AG10803 (cell line): ENCODE data around the gene POLR2J.

Source experiments
- DNase-seq: peaks from one replicate; pipeline ENCODE4 v3.0.0; 2010; ENCODE audit warnings: low read depth
- H3K4me3 ChIP-seq: 2 replicates; pipeline ENCODE4 v1.5.1; 2011; ENCODE audit warnings: mild to moderate bottlenecking, low read length, control low read depth
- TF ChIP-seq, protein P1 (sequence below): conservative IDR thresholded peaks from 2 replicates; pipeline ENCODE4 v1.5.1; 2011; ENCODE audit warnings: mild to moderate bottlenecking, low read length, control low read depth, inconsistent platforms

POLR2J gene

DNA sequence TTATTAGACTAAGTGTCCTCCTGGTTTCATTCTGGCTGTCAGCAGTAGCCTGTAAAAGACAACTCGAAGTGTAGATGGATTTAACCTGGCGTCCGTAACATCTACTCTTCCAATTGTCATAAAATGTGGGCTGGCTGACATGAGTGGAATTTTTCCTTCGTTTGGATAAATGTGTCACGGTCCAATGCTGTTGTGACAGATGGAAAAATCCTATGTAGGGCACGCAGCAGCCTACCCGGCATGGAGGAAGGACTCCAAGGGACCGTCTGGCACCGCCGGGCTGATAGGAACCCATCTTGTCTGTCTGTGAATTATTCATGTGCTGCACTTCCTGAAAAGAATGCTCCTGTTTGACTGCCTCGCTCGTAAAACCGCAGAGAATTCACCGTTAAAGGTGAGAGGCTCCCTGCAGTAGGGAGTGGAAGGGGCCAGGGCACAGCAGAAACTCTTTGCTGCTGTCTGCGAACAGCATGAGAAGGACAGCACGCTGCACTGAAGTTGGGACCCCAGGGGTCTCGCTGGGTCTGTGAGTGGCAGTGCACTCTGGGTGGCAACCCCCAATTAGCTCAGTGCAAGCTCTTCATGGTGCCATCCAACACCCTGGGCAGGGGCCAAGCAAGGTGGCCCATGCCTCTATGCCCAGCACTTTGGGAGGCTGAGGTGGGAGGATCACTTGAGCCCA is 47.0 kb downstream of the POLR2J start:
- DNase-seq, result peak; percentile 6
- TF ChIP-seq, protein P1, sequence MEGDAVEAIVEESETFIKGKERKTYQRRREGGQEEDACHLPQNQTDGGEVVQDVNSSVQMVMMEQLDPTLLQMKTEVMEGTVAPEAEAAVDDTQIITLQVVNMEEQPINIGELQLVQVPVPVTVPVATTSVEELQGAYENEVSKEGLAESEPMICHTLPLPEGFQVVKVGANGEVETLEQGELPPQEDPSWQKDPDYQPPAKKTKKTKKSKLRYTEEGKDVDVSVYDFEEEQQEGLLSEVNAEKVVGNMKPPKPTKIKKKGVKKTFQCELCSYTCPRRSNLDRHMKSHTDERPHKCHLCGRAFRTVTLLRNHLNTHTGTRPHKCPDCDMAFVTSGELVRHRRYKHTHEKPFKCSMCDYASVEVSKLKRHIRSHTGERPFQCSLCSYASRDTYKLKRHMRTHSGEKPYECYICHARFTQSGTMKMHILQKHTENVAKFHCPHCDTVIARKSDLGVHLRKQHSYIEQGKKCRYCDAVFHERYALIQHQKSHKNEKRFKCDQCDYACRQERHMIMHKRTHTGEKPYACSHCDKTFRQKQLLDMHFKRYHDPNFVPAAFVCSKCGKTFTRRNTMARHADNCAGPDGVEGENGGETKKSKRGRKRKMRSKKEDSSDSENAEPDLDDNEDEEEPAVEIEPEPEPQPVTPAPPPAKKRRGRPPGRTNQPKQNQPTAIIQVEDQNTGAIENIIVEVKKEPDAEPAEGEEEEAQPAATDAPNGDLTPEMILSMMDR, result no peak
- H3K4me3 ChIP-seq, result no peak overlapping the region

DNA sequence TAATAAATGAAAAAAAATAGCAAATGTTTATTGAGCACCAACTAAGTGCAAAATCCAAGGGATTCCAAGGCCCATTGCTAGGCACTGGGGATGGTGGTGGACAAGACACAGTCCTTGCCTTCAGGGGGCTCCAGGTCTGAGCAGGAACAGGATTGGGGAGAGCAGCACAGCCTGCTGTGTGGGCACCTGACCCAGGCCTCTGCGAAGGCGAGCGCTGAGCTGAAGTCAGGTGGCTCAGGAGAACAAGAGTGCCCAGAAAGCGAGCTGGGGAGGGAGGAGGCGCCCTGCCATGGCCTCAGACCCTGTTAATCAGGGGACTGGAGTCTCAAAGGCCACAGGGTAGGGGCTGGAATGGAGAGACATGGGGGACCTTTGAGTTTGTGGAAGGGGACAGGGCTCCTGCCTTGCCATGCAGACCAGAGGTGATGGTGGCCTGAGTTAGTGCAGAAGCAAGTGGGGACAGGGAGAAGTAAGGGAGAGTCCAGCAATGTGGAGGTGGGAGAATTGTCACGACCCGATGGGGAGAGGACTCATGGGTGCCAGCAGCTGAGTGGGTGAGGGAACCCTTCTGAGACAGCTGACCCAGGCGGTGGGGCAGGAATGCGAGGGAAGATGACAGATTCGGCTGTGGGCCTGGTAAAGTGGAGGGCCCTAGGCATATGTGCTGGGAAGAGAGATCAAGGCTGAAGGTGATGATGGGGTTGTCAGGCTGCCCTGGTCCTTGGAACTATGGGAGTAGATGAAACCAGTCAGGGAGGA is 49.4 kb downstream of the POLR2J start:
- no peak for DNase-seq
- no peak overlapping the region for H3K4me3 ChIP-seq
- TF ChIP-seq, protein P1, result no peak

DNA sequence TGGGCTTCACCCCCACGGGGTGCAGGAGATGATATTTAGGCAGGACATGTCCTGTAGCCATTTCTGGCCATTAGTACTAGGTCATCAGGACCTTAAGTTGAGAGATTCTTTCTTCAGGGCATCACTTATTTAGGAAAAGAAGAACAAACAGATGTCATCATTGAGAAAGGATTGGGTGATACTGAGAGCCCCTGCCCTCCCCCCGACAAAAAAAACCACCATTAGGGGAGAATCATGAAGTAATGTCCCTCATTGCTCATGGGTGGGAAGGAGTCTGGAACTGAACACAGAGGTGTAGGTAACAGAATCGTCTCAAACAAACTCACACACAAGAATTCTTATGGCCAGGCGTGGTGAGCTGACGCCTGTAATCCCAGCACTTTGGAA is 51.7 kb downstream of the POLR2J start:
- no peak overlapping the region for H3K4me3 ChIP-seq
- TF ChIP-seq, protein P1, result no peak
- DNase-seq, result no peak

DNA sequence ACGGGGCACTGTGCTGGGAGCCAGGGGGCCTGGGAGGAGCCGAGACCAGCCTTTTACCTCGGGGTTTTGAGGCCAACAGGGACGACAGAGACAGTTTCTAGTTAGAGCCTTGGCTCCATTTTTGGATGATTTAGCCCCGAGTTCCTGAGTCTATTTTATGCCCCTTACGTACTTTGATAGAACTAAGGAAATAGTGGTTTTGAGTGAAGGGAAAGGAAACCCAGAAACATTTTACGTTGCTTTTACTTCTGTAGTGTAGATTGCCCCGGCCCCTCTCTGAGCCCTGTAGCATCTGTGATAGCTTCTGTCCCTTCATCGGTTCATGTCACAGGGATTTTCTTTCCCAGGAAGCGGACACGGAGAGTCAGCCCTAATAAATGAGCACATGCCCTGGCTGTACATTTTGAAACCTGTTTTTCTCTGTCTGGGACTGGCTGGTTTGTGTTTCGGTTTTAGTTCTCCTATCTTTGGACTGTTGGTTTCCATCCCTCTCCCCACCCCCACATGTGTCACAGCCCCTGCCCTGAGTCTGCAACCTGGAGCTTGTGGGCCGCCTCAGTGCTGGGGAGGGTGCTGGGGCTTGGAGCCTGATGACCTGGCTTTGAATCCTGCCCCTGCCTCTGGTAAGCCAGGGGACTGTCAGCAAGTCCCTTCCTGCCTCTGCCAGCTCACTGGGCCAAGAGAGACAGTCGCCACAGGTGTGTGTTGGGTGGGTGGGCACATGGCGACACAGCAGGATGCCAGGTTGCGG is 52.3 kb downstream of the POLR2J start:
- DNase-seq, result no peak
- no peak overlapping the region for H3K4me3 ChIP-seq
- TF ChIP-seq, protein P1, result no peak

DNA sequence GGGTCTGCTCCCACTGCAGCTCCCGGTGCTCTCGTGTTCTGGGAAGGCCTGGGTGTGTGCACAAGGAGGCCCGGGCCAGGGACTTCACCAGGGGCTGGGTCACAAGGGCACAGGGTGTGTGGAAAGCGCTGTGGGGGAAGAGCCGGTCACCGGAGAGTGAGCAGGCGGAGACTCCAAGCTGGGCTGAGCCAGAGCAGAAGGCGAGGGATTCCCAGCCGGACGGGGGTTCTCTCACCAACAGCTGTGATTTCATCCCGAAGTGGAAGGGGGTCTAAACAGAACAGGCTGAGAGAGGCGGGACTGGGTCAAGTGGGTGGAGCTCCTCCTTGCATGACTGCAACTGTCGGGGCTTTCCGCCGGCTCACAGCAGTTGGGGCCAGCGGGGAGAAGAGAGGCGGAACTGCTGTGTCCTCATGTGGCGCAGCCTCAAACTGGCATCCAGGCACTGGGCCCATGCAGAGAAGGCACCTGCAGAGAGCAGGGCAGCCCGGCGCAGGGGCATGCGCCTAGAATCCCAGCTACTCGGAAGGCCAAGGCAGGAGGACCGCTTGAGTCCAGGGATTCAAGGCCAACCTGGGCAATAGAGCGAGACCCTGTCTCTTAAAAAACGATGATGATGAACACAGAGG is 53.0 kb downstream of the POLR2J start:
- H3K4me3 ChIP-seq, result no peak overlapping the region
- TF ChIP-seq, protein P1, result no peak
- DNase-seq, result no peak

DNA sequence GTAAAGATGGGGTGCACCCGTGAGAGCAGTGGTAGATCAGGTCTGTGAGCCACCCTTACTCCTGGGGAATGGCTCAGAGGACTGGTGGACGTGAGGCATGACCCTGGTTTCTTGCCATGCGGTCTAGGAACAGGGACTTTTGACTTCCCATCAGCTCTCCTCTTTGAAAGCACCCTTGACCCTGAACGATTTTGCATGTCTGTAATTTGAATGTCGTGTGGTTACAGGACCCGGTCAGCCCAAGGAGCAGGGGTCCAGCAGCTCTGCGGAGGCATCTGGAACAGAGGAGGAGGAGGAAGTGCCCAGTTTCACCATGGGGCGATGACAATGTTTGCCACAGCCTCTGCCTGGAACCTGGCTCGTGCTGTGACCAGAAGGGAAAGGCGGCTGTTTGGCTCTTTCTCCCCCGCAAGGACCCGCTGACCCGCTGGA is 53.9 kb downstream of the POLR2J start:
- DNase-seq, result no peak
- no peak overlapping the region for H3K4me3 ChIP-seq
- TF ChIP-seq, protein P1, result no peak
